SK-N-SH (cell line): ENCODE data around the gene KICS2. TPM values are rescaled to one million over a fixed set of nuclear protein-coding genes. Genes with fewer than 3 reads are reported as not detected.

ENCODE experiments used
- CTCF ChIA-PET: fragments of 300-600, 350-600 bp; formaldehyde crosslinking; extraction: SDS; loops from one replicate; lab custom pipeline; 2021; lab: Yijun Ruan, JAX
- POLR2A ChIA-PET: fragments of 350-600 bp; sonication (Branson Sonifier 250); formaldehyde crosslinking; extraction: SDS; loops from one replicate; lab custom pipeline; 2020; ENCODE audit warnings: antibody characterized with exemption, inconsistent platforms; lab: Yijun Ruan, JAX
- DNase-seq: peaks from one replicate; pipeline ENCODE4 v3.0.0; 2012
- H2AFZ ChIP-seq: fragments of 200-600 bp; sonication (generic); 2 replicates; pipeline ENCODE4 v1.8.1; 2016; ENCODE audit warnings: antibody characterized with exemption, mild to moderate bottlenecking, low read depth
- H3F3A ChIP-seq: fragments of 200-600 bp; sonication (generic); replicated peaks from 2 replicates; pipeline ENCODE3; 2016; ENCODE audit warnings: antibody characterized with exemption, mild to moderate bottlenecking; ENCODE audit not compliant: insufficient read depth
- H3K27ac ChIP-seq, 2 experiments: fragments of 200-500 bp in 1 of 2; fragments of 200-600 bp in 1 of 2; sonication (Bioruptor generic) in 1 of 2; sonication (generic), shearing (Covaris generic) in 1 of 2; 2 replicates each; pipeline versions ENCODE4 v1.5.1 to v1.6.1; 2014 to 2016; ENCODE audit warnings: low read depth in 2 of 2, inconsistent platforms in 1 of 2, low read length in 1 of 2, mild to moderate bottlenecking in 1 of 2, mixed read lengths in 1 of 2
- H3K27me3 ChIP-seq: fragments of 200-600 bp; sonication (generic), shearing (Covaris generic); 2 replicates; pipeline ENCODE4 v1.6.1; 2016; ENCODE audit warnings: mixed run types; ENCODE audit not compliant: insufficient read depth
- H3K36me3 ChIP-seq, 2 experiments: fragments of 200-500 bp in 1 of 2; fragments of 200-600 bp in 1 of 2; sonication (Bioruptor generic) in 1 of 2; sonication (generic) in 1 of 2; replicated peaks in 1 of 2; 2 replicates each; pipeline versions ENCODE3 to v1.5.1; 2014 to 2016; ENCODE audit warnings: low read length in 1 of 2, mild to moderate bottlenecking in 1 of 2; ENCODE audit not compliant: insufficient read depth in 2 of 2, control insufficient read depth in 1 of 2
- H3K4me1 ChIP-seq, 2 experiments: fragments of 200-500 bp in 1 of 2; fragments of 200-600 bp in 1 of 2; sonication (Bioruptor generic) in 1 of 2; sonication (generic), shearing (Covaris generic) in 1 of 2; 2 replicates each; pipeline versions ENCODE4 v1.5.1 to v1.6.1; 2014 to 2016; ENCODE audit warnings: low read depth in 1 of 2, low read length in 1 of 2, mixed run types in 1 of 2; ENCODE audit not compliant: insufficient read depth in 2 of 2, control insufficient read depth in 1 of 2
- H3K4me2 ChIP-seq: fragments of 200-600 bp; sonication (generic), shearing (Covaris generic); 2 replicates; pipeline ENCODE4 v1.6.1; 2017; ENCODE audit warnings: mixed run types
- H3K4me3 ChIP-seq, 2 experiments: fragments of 200-500 bp in 1 of 2; fragments of 200-600 bp in 1 of 2; sonication (Bioruptor generic) in 1 of 2; sonication (generic), shearing (Covaris generic) in 1 of 2; 2 replicates each; pipeline versions ENCODE4 v1.5.1 to v1.8.1; 2014 to 2016; ENCODE audit warnings: low read depth in 2 of 2, inconsistent platforms in 1 of 2, low read length in 1 of 2, mild to moderate bottlenecking in 1 of 2, mixed read lengths in 1 of 2, moderate library complexity in 1 of 2
- H3K79me2 ChIP-seq: fragments of 200-600 bp; sonication (generic); 2 replicates; pipeline ENCODE4 v1.8.1; 2017; ENCODE audit warnings: mild to moderate bottlenecking; ENCODE audit not compliant: insufficient read depth
- H3K9ac ChIP-seq: fragments of 200-600 bp; sonication (generic); 2 replicates; pipeline ENCODE4 v1.6.1; 2017; ENCODE audit warnings: mixed run types
- H3K9me2 ChIP-seq: fragments of 200-600 bp; sonication (generic); 2 replicates; pipeline ENCODE4 v1.6.1; 2017; ENCODE audit warnings: mixed run types
- H3K9me3 ChIP-seq: fragments of 200-600 bp; sonication (generic); 2 replicates; pipeline ENCODE4 v1.6.1; 2017; ENCODE audit warnings: mixed run types, mild to moderate bottlenecking, moderate library complexity
- H4K20me1 ChIP-seq: fragments of 200-600 bp; sonication (generic); 2 replicates; pipeline ENCODE4 v1.6.1; 2017; ENCODE audit warnings: mild to moderate bottlenecking, mixed run types; ENCODE audit not compliant: insufficient read depth
- ELF1 ChIP-seq: IDR thresholded peaks from 2 replicates; pipeline ENCODE4 v1.4.0; 2012
- EZH2phosphoT487 ChIP-seq: fragments of 200-600 bp; sonication (generic); IDR thresholded peaks from 2 replicates; pipeline ENCODE4 v1.6.1; 2017; ENCODE audit warnings: low read depth, mixed run types, mild to moderate bottlenecking, antibody characterized with exemption, moderate library complexity, borderline replicate concordance
- FOSL2 ChIP-seq: IDR thresholded peaks from 2 replicates; pipeline ENCODE4 v1.4.0; 2012; ENCODE audit warnings: low read depth, mild to moderate bottlenecking, moderate library complexity, borderline replicate concordance
- FOXJ3 ChIP-seq: sonication (generic); formaldehyde crosslinking; IDR thresholded peaks from 2 replicates; pipeline ENCODE4 v1.5.1; 2020; ENCODE audit warnings: mild to moderate bottlenecking, missing genetic modification reagents
- FOXM1 ChIP-seq: IDR thresholded peaks from 2 replicates; pipeline ENCODE4 v1.4.0; 2012; ENCODE audit warnings: low read depth, mild to moderate bottlenecking
- JUND ChIP-seq: IDR thresholded peaks from 2 replicates; pipeline ENCODE4 v1.4.0; 2012
- MEF2A ChIP-seq: IDR thresholded peaks from 2 replicates; pipeline ENCODE4 v1.4.0; 2012; ENCODE audit warnings: low read depth, borderline replicate concordance
- NFIC ChIP-seq: IDR thresholded peaks from 2 replicates; pipeline ENCODE4 v1.4.0; 2012; ENCODE audit warnings: borderline replicate concordance
- NRF1 ChIP-seq: IDR thresholded peaks from 2 replicates; pipeline ENCODE4 v1.6.1; 2012; ENCODE audit warnings: low read depth, mild to moderate bottlenecking, low read length
- PBX3 ChIP-seq: IDR thresholded peaks from 2 replicates; pipeline ENCODE4; 2012
- POLR2AphosphoS5 ChIP-seq: IDR thresholded peaks from 2 replicates; pipeline ENCODE4 v1.6.1; 2012; ENCODE audit warnings: low read depth, low read length
- RXRA ChIP-seq: IDR thresholded peaks from 2 replicates; pipeline ENCODE4 v1.4.0; 2012; ENCODE audit warnings: low read depth, mild to moderate bottlenecking, borderline replicate concordance
- SIN3A ChIP-seq: IDR thresholded peaks from 2 replicates; pipeline ENCODE4 v1.6.1; 2012; ENCODE audit warnings: low read depth, mild to moderate bottlenecking, low read length, moderate library complexity, borderline replicate concordance
- SMC3 ChIP-seq: IDR thresholded peaks from 2 replicates; pipeline ENCODE4 v1.6.1; 2012; ENCODE audit warnings: low read depth, low read length, improper control_type of control experiment
- TAF1 ChIP-seq: IDR thresholded peaks from 2 replicates; pipeline ENCODE4 v1.6.1; 2012; ENCODE audit warnings: low read depth, mild to moderate bottlenecking, low read length, moderate library complexity, borderline replicate concordance
- TEAD4 ChIP-seq: IDR thresholded peaks from 2 replicates; pipeline ENCODE4 v1.4.0; 2012; ENCODE audit warnings: mild to moderate bottlenecking, borderline replicate concordance; ENCODE audit not compliant: insufficient read depth
- USF1 ChIP-seq: IDR thresholded peaks from 2 replicates; pipeline ENCODE4 v1.4.0; 2012; ENCODE audit warnings: low read depth, borderline replicate concordance
- YY1 ChIP-seq: IDR thresholded peaks from 2 replicates; pipeline ENCODE4 v1.4.0; 2012; ENCODE audit warnings: low read depth, mild to moderate bottlenecking
- WGBS: methylation state at CpG from one replicate; pipeline ENCODE4 v1.1.6; 2017; ENCODE audit warnings: low lambda C conversion rate; 5-methylcytosine and 5-hydroxymethylcytosine counted together
- polyA plus RNA-seq, 3 experiments: library from polyadenylated mRNA; depleted of rRNA; stranded (reverse); fragments of >200 nt; gene quantifications; 2 replicates each; pipeline ENCODE4 v1.2.3, GENCODE V29; 2012
- TF ChIP-seq, protein P1 (sequence below): IDR thresholded peaks from 2 replicates; pipeline ENCODE4 v1.6.1; 2012; ENCODE audit warnings: mild to moderate bottlenecking, low read depth, low read length, moderate library complexity
- TF ChIP-seq, protein P2 (sequence below): IDR thresholded peaks from 2 replicates; pipeline ENCODE4 v1.4.0; 2012; ENCODE audit warnings: low read depth, borderline replicate concordance
- TF ChIP-seq, protein P3 (sequence below): fragments of 150-350 bp; IDR thresholded peaks from 2 replicates; pipeline ENCODE4 v1.6.1; 2017; ENCODE audit warnings: antibody characterized with exemption, low read length, low read depth, borderline replicate concordance

KICS2 gene
- polyA plus RNA-seq, 1 of the 3 experiments (the other 2 are of a cell fraction): 4.1 TPM

DNA sequence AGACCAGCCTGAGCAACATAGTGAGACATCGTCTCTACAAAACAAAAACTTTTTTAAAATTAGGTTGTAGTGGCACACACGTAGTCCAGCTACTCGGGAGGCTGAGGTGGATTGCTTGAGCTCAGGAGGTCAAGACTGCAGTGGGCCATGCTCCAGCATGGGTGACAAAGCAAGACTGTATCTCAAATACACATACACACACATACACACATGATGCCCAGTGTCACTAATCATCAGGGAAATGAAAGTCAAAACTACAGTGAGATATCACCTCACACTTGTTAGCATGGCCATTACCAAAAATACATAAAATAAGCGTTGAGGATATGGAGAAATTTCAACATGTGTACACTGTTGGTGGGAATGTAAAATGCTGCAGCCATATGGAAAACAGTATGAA lies 33.2 kb upstream of the KICS2 start (continued):
- TF ChIP-seq, protein P1, sequence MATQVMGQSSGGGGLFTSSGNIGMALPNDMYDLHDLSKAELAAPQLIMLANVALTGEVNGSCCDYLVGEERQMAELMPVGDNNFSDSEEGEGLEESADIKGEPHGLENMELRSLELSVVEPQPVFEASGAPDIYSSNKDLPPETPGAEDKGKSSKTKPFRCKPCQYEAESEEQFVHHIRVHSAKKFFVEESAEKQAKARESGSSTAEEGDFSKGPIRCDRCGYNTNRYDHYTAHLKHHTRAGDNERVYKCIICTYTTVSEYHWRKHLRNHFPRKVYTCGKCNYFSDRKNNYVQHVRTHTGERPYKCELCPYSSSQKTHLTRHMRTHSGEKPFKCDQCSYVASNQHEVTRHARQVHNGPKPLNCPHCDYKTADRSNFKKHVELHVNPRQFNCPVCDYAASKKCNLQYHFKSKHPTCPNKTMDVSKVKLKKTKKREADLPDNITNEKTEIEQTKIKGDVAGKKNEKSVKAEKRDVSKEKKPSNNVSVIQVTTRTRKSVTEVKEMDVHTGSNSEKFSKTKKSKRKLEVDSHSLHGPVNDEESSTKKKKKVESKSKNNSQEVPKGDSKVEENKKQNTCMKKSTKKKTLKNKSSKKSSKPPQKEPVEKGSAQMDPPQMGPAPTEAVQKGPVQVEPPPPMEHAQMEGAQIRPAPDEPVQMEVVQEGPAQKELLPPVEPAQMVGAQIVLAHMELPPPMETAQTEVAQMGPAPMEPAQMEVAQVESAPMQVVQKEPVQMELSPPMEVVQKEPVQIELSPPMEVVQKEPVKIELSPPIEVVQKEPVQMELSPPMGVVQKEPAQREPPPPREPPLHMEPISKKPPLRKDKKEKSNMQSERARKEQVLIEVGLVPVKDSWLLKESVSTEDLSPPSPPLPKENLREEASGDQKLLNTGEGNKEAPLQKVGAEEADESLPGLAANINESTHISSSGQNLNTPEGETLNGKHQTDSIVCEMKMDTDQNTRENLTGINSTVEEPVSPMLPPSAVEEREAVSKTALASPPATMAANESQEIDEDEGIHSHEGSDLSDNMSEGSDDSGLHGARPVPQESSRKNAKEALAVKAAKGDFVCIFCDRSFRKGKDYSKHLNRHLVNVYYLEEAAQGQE: no peak
- TF ChIP-seq JUND: no peak
- no peak for TF ChIP-seq FOXJ3 (CRISPR knock-in tag)
- TF ChIP-seq ELF1: no peak
- no peak for TF ChIP-seq SIN3A
- no peak for TF ChIP-seq MEF2A
- TF ChIP-seq YY1: no peak
- no peak for TF ChIP-seq POLR2AphosphoS5
- TF ChIP-seq FOSL2: no peak

DNA sequence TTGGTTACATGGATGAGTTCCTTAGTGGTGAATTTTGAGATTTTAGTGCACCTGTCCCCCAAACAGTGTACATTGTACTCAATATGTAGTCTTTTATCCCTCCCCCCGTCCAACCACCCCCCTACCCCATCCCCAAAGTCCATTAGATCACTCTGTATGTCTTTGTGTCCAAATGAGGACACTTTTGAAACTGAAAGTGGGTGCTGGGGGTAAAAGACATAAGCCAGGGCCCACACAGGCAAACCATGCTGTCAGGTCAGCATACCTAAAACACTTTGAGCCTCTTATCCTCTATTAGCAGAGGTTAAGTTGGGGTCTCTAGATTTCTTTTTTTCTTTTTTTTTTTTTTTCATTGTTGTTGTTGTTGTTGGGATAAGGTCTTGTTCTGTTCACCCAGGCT lies 31.3 kb upstream of the KICS2 start:
- no peak for DNase-seq
- H3K4me2 ChIP-seq: no peak overlapping the region
- TF ChIP-seq TEAD4 (no peak), SMC3 (no peak), ELF1 (no peak), MEF2A (no peak), PBX3 (no peak), FOXJ3 (CRISPR knock-in tag) (no peak), TAF1 (no peak), EZH2phosphoT487 (no peak), USF1 (no peak), RXRA (no peak), FOXM1 (no peak), JUND (no peak), NFIC (no peak), NRF1 (no peak)
- TF ChIP-seq, protein P2, sequence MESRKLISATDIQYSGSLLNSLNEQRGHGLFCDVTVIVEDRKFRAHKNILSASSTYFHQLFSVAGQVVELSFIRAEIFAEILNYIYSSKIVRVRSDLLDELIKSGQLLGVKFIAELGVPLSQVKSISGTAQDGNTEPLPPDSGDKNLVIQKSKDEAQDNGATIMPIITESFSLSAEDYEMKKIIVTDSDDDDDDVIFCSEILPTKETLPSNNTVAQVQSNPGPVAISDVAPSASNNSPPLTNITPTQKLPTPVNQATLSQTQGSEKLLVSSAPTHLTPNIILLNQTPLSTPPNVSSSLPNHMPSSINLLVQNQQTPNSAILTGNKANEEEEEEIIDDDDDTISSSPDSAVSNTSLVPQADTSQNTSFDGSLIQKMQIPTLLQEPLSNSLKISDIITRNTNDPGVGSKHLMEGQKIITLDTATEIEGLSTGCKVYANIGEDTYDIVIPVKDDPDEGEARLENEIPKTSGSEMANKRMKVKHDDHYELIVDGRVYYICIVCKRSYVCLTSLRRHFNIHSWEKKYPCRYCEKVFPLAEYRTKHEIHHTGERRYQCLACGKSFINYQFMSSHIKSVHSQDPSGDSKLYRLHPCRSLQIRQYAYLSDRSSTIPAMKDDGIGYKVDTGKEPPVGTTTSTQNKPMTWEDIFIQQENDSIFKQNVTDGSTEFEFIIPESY: no peak
- TF ChIP-seq, protein P3, sequence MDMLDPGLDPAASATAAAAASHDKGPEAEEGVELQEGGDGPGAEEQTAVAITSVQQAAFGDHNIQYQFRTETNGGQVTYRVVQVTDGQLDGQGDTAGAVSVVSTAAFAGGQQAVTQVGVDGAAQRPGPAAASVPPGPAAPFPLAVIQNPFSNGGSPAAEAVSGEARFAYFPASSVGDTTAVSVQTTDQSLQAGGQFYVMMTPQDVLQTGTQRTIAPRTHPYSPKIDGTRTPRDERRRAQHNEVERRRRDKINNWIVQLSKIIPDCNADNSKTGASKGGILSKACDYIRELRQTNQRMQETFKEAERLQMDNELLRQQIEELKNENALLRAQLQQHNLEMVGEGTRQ: no peak

More for the DNA sequence above, 31.3 kb upstream of the KICS2 start:
- no peaks in the 10 kb centered on the region for H3K4me1 ChIP-seq
- no peaks in the 10 kb centered on the region for H3F3A ChIP-seq
- ChIA-PET CTCF (interaction anchor here (1.5 to 4.4 kb wide), 2 partner anchors 410 to 426 kb away, joined by 5 to 16 read pairs; partner anchors contain the start of gene SRGAP1), POLR2A (no interaction called here)
- no peaks in the 10 kb centered on the region for H3K36me3 ChIP-seq
- no peak overlapping the region for H3K9ac ChIP-seq
- H3K27ac ChIP-seq: no peak overlapping the region
- no peaks in the 10 kb centered on the region for H3K79me2 ChIP-seq
- no peaks in the 10 kb centered on the region for H3K9me3 ChIP-seq
- 4% methylated on average over 1 of the region's 1 CpG for WGBS
- no peaks in the 10 kb centered on the region for H4K20me1 ChIP-seq
- no peak overlapping the region for H2AFZ ChIP-seq
- H3K27me3 ChIP-seq: no peaks in the 10 kb centered on the region
- no peaks in the 10 kb centered on the region for H3K9me2 ChIP-seq
- no peak overlapping the region for H3K4me3 ChIP-seq
